GM21619 (cell line): Measurements from ENCODE around the gene RAD51AP2.
"Not testable (repeated sequence)": the region's sequence is repeated elsewhere in the genome, so short reads cannot be mapped to it uniquely, and the experiment has no call there.

Experiments
- ATAC-seq: cut with Tn5 transposase; IDR thresholded peaks from one replicate; pipeline ENCODE4 v1.9.1; 2021; ENCODE audit not compliant: unreplicated experiment

The RAD51AP2 gene

DNA sequence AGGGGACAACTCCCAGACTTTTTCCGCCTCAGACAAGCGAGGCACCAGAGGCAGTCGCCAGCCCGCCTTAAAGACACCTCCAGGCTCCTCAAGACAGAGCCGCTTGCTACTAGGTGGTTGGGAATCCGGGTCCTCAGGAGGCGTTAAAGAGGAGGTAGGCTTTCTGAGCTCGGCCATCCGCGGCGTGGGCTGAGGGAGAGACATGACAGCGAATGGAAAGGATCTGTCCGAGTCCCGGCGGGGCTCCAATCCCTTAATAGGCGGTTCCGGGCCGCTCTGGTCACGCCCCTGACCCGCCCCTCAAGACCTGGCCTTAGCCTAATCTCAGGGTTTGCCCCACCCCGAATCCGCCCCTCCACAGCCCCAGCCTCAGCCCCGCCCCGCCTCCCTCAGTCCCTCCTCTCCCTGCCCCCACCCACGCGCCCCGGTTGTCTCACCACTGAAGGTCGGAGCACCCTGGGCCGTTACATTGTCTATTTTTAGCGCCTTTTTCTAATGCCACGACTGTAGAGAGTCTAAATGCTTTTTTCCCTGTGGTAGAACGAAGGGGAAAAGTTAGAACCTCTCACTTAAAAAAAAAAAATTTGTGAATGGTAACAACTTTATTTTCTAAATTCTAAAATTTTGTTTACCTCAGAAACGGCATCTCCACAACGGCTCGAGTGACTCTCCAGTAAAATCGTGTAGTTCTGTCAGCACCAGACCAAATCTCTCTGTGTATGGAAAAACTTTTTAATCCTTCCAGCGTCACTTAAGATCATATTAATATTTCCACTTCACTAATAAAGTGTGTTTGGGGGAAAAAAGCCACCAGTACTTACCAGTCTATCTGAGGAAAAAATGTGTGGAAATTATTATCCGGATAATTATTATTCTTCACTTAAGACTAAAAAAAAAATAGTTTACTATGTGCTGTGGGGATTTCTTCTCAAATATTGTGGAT lies at the start of gene RAD51AP2:
TSS of gene RAD51AP2 (minus strand) at position 229 of the 943 bp plus-strand sequence. CDS start at position 204, 25 bp downstream.
- ATAC-seq, result peak; percentile 77

DNA sequence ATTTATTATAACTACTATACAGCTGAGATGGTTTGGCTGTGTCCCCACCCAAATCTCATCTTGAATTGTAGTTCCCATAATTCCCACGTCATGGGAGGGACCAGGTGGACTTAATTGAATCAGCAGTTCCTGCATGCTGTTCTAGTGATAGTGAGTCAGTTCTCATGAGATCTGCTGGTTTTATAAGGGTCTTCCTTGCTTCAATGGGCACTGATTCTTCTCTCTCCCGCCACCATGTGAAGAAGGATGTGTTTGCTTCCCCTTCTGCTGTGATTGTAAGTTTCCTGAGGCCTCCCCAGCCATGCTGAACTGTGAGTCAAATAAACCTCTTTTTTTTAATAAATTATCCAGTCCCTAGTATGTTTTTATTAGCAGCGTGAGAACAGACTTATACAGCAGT lies 47.5 kb upstream of the RAD51AP2 start:
- ATAC-seq, result not testable (repeated sequence)

DNA sequence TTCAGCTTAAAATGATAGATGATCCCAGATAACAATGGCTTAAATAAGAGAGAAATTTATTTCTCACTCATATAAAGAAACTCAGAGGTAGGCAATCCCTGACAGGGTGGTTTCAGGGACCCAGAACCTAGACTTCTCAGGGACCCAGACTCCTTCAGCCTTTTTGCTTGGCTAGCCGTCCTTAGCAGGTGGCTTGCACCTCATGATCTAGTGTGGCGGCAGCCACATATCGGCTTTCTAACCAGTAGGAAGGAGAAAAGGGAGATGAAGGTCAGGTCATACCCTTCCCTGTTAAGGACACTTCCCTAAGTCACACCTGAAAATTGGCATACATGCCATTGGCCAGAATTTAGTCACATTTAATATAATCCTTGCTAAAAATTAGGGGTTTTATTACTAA lies 40.6 kb upstream of the RAD51AP2 start:
- ATAC-seq, result no peak

DNA sequence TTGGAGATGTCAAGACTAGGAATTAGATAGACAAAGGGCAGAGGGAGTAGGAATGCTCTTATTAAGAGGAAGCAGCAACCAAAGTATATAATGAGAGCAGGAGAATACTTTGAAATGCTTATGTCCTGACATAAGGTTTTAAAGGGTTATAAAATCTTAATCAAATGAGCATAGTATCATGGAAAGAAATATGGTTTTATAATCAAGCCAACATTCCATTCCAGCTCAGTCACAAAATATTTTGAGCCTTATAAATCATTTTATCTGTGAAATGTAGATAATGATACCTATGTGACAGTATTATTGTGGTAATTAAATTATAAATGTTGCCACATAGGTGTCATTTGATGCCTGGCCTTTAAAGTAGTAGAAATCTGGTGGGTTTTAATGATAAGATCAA lies 39.8 kb upstream of the RAD51AP2 start:
- no peak for ATAC-seq

DNA sequence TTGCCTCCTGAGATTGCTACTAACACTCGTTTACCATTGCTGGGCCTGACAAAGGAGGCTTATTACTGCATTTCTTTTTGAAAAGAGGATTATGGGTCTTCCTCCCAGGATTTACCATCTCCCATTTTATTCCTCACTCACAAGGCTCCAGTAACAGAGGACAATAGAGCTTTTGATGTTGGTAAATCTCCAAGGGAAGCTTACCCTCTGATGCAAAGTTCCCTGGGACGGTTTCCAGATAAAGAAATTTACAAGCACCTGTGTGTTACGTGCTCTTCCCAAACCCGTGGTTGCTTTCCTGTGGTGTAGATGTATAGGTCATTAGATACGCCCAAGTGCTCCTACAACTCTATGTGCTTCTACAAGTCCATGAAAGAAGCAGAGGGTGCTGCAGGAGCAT lies 39.4 kb upstream of the RAD51AP2 start:
- ATAC-seq, result no peak

DNA sequence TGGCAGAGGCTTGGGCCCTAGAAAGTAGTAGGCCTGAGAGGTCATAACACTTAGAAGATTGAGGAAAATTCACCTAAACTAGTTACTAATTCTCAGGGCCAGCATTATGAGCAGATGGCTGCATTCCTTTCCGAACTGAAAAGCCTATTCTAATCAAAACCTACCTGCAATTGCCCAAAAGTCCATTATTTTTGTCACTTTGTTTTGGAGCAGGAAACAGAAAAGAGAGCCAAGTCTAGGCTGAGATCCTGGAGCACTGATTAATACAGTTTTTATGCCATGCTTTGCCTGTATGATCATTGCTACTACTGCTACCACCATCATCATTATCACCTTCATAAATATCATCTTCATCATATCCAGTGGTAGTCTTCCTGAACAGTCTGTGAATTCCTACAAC lies 36.9 kb upstream of the RAD51AP2 start:
- no peak for ATAC-seq

DNA sequence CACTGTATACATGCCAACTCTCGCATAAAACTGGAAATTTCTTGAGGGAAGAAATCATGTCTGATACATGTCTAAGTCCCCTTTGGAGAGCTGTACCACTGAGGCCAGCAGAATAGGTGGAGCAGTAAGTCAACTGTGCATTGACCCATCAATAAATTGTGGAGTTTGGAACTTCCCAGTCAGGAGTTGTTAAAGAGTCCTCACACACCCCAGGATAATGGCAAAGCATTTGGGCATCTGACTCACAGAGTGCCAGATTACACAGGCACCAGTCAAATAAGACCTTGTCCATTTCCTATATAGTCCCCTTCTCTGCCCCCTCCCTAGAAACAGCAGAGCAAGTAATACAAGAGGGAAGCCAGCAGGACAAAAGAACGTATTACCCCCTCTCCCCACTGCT lies 32.7 kb upstream of the RAD51AP2 start:
- ATAC-seq, result no peak

DNA sequence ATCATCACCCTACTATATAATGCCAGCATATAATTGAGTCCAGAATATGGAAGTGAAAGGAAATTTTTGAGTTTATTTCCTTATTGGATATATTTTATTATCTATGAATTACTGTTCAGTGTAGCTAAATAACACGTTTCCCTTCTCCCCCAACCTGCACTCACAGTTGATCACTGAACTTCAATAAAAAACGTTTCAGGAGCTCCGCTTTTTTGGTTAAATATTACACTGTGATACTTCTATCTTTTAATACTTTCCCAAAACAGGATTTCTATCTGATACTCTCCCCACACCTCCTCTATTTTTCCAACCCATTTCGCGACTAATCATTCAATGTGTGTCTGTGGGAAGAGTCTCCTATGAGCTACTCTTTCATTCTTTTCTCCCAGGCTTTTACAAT lies 29.5 kb upstream of the RAD51AP2 start:
- no peak for ATAC-seq

DNA sequence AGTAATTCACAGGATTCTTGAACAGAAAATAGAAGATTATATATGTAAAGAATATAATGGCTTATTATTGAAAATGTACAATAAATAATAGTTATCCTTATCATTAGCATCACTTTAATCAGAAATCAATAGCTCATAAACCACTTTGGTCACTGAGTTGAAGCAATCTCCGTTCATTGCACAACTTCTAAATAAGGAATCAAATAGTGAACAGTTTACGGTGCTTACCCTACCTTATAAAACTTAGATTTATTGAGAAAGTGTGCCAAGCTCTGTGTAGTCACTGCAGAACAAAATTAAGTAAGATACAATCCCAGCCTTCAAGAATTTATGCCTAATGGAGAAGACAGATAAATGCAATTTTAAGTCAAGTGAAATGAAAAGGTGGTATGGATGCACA lies 29.0 kb upstream of the RAD51AP2 start:
- no peak for ATAC-seq

DNA sequence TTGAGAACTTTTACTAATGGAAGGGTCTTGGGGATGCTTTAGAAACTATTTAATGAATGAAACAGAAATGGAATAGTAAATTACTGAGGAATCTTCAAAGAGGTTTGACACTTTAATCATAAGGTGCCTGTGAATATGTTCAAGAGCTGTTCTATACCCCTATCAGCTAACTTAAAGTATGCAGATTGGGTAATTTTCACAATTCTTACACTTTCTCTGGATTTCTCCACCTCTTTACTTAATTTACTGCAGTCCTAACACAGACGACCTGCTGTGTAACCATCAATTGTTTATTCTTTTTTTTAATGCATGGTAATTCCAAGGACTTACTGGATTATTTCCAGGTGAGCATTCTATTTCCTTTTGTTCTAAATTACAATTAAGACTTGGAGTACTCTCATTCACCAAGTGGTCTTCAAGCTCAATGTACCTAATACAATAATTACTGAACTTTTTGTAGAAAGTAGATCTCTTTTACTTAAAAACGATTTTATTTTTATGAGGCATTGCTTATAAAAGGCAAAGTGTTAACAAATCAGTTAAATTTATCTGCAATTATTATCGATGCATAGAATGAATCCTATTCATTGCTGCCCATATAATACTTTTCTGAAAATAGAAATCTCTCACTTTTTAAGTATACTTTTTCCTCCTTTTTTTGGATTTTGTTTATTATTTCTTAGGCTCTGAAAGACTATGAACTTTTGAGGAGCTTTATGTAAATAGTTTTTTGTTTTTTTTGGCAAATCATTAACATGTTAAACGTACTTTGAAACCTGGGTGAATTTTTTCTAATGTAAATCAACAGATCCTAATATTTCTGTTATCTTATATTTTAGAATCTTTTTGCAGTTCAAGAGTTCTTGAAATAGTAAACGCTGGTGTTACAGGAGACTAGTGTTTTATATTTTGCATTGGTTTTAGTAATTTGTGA lies 27.7 kb upstream of the RAD51AP2 start:
- ATAC-seq, result no peak

DNA sequence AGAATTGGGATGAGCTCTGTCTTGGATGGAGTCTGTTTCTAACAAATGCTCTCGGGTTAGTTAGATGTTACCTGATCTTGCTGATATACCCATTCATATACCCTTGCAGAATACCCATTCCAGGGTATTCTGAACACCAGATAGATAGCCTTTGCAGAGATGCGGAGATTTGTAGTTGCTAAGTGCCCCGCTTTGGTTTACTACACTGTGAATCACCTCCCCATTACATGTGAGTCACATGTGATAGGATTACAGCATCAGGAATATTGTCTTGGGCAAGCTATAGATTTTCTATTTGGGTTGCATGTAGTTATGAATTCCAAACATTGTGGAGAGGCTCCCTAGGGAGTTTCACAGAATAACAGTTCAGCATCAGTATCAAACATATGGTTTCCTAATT lies 26.0 kb upstream of the RAD51AP2 start:
- no peak for ATAC-seq

DNA sequence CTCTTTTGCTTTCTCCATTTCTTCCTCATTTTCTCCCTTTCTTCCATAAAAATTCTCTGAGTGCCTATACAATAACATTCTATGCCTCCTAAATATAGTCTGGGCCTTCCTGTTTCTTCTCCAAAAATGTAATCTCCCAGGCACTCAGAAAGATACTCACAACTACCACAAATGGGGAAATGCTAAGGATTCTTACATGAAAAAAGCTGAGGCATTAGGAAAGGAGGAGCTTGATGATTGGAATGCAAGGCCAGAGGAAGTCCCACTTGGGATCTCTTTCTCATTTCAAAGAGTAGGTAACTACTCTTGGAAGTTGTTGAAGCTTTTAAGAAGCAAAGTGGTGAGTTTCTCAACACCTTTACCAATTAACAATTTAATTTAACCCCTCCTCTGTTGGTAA lies 25.6 kb upstream of the RAD51AP2 start:
- no peak for ATAC-seq

DNA sequence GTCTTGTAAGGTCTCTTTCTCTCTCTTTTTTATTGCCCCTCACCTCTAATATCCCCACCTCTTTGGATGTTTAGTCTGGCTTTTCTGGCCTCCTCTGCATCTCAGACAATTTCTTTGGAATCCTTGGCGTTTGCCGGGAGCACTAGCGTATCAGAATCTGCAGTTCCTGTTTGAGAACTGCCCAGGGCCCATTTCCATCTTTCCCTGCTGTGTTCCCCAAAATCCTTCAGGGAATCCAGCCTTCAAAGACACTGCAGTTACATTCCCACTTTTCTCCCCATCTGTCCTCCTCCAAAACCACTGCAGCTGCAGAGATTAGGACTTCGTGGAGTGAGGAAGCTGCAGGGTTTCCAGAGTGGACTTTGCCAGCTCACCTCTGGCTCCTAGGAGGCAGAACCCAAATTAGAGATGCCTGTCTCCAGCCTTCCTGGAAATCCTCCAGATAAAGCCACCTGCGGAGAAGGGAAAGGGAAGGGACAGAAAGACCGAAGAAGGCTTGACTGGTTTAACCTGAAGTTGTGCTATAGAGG lies 25.0 kb upstream of the RAD51AP2 start:
- ATAC-seq, result no peak

DNA sequence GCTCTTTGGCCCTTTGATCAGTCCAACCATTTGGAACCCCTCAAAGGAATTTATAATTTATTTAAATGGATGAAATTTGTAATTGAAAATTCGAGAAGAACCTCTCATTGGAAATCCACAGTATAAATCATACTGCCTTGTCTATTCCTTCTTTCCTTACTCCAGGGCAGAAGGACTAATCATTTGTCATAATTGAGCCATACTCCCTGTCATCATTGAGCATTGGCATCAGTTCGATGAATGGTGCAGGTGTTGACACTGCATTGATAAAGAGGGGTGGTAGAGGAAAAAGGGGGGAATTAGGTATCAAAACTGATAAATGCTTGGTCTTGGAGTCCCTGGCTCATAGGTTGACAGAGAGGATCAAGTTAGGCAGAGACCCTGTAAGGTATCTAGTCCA lies 24.2 kb upstream of the RAD51AP2 start:
- no peak for ATAC-seq

DNA sequence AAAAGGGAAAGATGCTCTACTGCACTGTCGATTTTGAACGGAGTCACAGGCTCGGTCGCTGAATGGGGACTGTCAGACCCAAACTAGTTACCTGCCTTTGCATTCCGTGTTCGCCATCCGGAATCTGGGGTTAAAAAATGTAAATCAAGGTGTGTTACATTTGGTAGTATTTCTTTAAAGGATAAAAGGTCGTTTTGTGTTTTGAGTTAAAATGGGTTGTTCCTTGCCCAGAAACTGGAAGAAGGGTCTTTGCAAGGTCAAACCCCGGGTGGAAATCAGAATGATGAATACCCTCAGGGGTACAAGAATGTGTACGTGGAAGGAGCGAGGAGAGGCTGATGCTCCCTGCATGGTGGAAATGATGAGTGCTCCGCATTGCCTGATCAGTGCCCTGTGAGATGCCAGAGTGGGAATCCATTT lies 23.3 kb upstream of the RAD51AP2 start:
- ATAC-seq, result no peak

DNA sequence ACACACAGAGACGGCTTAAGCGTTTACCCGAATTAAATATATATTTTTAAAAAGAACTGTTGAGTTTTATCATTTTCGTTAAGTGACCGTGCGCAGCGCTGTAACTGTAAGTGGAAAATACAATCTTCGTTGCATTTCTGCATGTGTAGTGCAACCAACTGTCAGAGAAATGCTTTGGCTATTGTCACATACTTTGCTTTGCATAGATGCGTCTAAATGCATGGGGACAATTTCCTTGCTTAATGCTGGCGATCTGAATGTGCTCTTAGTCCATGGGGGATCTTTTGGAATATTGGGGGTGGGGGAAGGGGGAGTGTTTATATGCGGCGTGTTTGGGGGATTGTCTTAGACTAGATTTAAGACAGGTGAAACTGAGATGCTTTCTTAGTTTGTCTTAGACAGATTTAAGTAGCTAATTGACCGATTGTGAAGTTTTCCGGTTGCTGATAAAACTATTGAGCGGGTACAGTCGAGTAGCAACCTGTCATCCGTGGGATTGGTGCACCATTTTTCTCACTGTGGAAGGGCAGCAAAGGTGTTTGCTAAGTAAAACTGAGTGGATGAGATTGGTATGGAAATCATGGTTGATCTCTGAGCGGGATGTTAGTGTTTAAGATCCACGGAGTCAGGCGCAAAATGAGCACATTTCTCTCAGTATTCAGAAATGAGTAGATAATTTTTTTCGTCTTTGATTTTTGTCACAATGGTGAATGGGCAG lies 22.7 kb upstream of the RAD51AP2 start:
- no peak for ATAC-seq

DNA sequence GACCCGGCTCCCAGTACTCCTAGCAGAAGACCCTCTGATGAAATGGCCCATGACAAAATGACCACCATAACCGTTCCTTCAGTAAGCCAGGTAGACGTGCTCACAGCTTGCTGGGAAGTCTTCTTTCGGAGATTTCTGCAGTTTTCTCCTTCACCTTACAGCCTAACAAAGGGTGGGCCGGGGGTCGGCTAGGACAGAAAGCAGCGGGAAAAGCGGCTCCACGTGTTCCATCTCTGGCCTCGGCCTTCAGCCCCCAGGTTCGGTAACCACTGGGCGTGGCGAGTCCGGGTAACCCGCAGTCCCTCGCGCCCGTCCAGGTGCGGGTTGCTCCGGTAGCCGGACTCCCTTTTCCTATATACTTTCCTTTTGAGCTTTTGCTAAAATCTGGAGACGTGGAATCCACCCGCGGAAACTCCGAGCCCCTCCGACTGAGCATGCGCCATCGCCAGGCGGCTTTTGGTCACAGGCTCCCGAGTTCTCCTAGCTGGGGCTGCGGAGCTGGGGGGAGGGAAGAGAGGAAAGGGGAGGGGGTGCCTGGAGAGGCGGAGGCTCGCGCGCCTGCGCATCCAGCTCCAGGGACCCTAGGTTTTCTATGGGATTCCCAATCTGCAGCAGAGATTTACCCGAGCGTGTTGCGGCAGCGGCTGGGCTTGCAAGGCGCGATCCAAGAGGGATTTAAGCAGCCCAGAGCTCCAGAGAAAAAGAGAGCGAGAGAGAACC lies 22.0 kb upstream of the RAD51AP2 start, which contains the start of gene VSNL1:
TSS of gene VSNL1 (plus strand) at position 604 of the 720 bp plus-strand sequence. CDS start 51,379 bp downstream, outside the sequence.
- ATAC-seq, result no peak

DNA sequence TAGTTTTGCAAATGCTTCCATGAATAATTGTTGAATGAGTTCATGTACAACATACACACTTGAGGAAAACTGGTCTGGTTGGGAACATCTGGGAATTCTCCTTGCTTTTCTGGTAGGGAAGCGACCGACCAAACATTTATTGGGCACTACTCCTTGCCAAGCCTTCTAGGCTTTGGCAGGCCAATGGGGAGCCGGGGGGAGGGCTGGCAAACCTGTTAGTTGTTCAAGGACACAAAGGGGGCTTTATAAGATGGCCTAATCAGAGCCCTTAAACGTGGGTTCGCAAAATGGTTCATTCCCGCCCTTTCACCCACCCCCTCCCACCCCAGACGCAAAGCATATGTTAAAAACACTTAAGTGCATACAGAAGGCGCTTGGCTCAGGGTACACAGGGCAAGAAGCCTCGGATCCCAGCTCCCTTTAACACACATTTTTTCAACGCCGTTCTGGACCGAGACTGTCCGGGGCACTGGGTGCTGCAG lies 21.4 kb upstream of the RAD51AP2 start:
- no peak for ATAC-seq

DNA sequence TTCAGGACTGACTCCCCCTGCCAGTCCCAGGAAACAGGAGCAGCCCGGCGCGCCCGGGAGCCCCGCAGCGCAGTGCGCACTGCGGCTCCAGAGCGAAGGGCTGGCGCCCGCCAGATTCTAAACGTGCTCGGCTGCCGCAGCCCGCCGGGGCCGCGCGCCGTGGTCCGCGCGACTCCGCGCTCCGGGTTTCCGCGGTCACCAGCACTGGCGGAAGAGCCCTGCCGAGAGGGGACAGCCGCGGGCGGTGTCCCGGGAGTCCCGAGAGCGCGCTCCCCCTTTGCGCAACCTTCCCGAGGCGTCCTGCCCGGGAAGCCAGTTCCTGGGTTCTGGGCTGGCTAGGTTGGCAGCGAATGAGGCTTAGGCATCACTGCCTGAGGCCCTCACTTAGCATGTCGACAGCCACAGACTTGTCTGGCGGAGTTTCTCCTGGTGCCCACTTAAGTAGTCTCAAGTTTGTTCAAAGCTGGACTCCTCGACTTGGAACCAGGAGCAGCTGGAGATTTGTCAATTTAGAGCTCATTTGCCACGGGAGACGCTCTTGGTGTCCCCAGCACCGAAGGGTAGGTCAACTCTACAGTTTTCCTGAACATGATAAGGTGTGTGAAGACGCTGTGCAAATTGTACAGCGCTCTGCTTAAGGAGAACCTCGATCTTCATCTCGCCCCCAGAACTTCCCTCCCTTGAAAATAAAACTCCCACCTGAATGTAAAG lies 20.8 kb upstream of the RAD51AP2 start:
- peak; percentile 47 for ATAC-seq
